ENCODE data around the gene KDM2A. TPM values are rescaled to one million over a fixed set of nuclear protein-coding genes. Genes with fewer than 3 reads are reported as not detected.

KDM2A gene
- total RNA-seq, 2 donors from 2014 or later = 40.1 to 130 TPM

- no peaks in the 10 kb centered on the region for H3K27me3 ChIP-seq (replicated peaks; ENCODE audit: insufficient read depth)
- H3K36me3 ChIP-seq = no peaks in the 10 kb centered on the region
- no peak for DNase-seq (ENCODE audit: low spot score)
These were observed 146.0 kb downstream of the KDM2A start for GRCh38 chr11:67264877-67265632.

GRCh38 chr11:67265633-67266448, 146.8 kb downstream of the KDM2A start:
- Histone ChIP-seq H3K27ac (peak overlapping the region; percentile 49 to 72), H3K36me3 (no peaks in the 10 kb centered on the region), H3K27me3 (replicated peaks; ENCODE audit: insufficient read depth) (no peaks in the 10 kb centered on the region), H3K9me3 (no peaks in the 10 kb centered on the region), H3K4me3 (peak overlapping the region; percentile 46), H3K4me1 (ENCODE audit: control insufficient read depth in 1 of 2, low read depth in 2 of 2) (peaks cover 37 to 75% of the 10 kb centered on the region in 2 donors)
- peak; percentile 37 for ATAC-seq (ENCODE audit: insufficient number of reproducible peaks, low FRiP score, low read depth)
- DNase-seq (ENCODE audit: low spot score) = no peak
- TF ChIP-seq CTCF (IDR thresholded peaks at IDR 0.05) = peak; percentile 73

More at GRCh38 chr11:67264877-67265632, 146.0 kb downstream of the KDM2A start:
- H3K27ac ChIP-seq = peak overlapping the region; percentile 49 to 72
- no peak overlapping the region for H3K4me3 ChIP-seq
- ATAC-seq (ENCODE audit: insufficient number of reproducible peaks, low FRiP score, low read depth) = no peak
- H3K9me3 ChIP-seq = no peaks in the 10 kb centered on the region
- H3K4me1 ChIP-seq (ENCODE audit: control insufficient read depth in 1 of 2, low read depth in 2 of 2) = peaks cover 31 to 67% of the 10 kb centered on the region in 2 donors
- no peak for TF ChIP-seq CTCF (IDR thresholded peaks at IDR 0.05)

GRCh38 chr11:67266449-67267187, 147.6 kb downstream of the KDM2A start, which contains the start of gene GRK2:
GRK2 (plus strand) TSS chr11:67266473; CDS start chr11:67266700, 227 bp downstream.
- H3K27me3 ChIP-seq (replicated peaks; ENCODE audit: insufficient read depth) = no peaks in the 10 kb centered on the region
- ATAC-seq (ENCODE audit: insufficient number of reproducible peaks, low FRiP score, low read depth) (peak; percentile 0), DNase-seq (ENCODE audit: low spot score) (no peak)
- H3K27ac ChIP-seq = peak within 1 kb of the TSS; percentile 72 to 76
- H3K36me3 ChIP-seq = no peaks in the 10 kb centered on the region
- TF ChIP-seq CTCF (IDR thresholded peaks at IDR 0.05) = no peak
- peaks cover 45 to 77% of the 10 kb centered on the region in 2 donors for H3K4me1 ChIP-seq (ENCODE audit: control insufficient read depth in 1 of 2, low read depth in 2 of 2)
- H3K4me3 ChIP-seq = peak within 1 kb of the TSS; percentile 90
- H3K9me3 ChIP-seq = no peaks in the 10 kb centered on the region

- H3K27ac ChIP-seq = peak overlapping the region; percentile 69 to 76
- H3K36me3 ChIP-seq = no peaks in the 10 kb centered on the region
- H3K27me3 ChIP-seq (replicated peaks; ENCODE audit: insufficient read depth) = no peaks in the 10 kb centered on the region
- H3K4me1 ChIP-seq (ENCODE audit: control insufficient read depth in 1 of 2, low read depth in 2 of 2) = peaks cover 52 to 77% of the 10 kb centered on the region in 2 donors
- ATAC-seq (ENCODE audit: insufficient number of reproducible peaks, low FRiP score, low read depth) (no peak), DNase-seq (ENCODE audit: low spot score) (no peak)
- no peaks in the 10 kb centered on the region for H3K9me3 ChIP-seq
- TF ChIP-seq CTCF (IDR thresholded peaks at IDR 0.05) = no peak
- peak overlapping the region; percentile 90 for H3K4me3 ChIP-seq
These were observed 148.4 kb downstream of the KDM2A start for GRCh38 chr11:67267188-67268080.
